Metanephros (tissue), 1 donor: ENCODE data around the gene OBP2A. TPM values are rescaled to one million over a fixed set of nuclear protein-coding genes. Genes with fewer than 3 reads are reported as not detected.

ENCODE experiments used
- total RNA-seq: library from RNA; depleted of rRNA; stranded (reverse); fragments of >200 nt; gene quantifications from one replicate; pipeline ENCODE4 v1.2.3, GENCODE V29; 2014

Gene OBP2A
- 0.64 TPM for total RNA-seq

GRCh38 chr9:135545646-135546176 is at the start of gene OBP2A:
TSS of gene OBP2A (plus strand) at chr9:135546126. CDS start at chr9:135546181, 55 bp downstream.

GRCh38 chr9:135500525-135501260 is 45.2 kb upstream of the OBP2A start, which contains the start of gene MRPS2:
TSS of gene MRPS2 (plus strand) at chr9:135500682. CDS start at chr9:135500711, 29 bp downstream.

GRCh38 chr9:135520916-135521607 is 24.9 kb upstream of the OBP2A start, which contains the start of gene LCN1:
TSS of gene LCN1 (plus strand) at chr9:135521440. CDS start at chr9:135521498, 58 bp downstream.

GRCh38 chr9:135561391-135562234 is 15.7 kb downstream of the OBP2A start, which contains the start of gene PAEP:
TSS of gene PAEP (plus strand) at chr9:135561756.

Other genes with a start within 250 kb of the OBP2A start
- gene PPP1R26, start 66.3 kb upstream of the OBP2A start, total RNA-seq: 24.2 TPM
- gene MRPS2, start 45.4 kb upstream of the OBP2A start, total RNA-seq: 28.3 TPM
- gene LCN1, start 24.7 kb upstream of the OBP2A start, total RNA-seq: not detected
- gene PAEP, start 15.6 kb downstream of the OBP2A start, total RNA-seq: not detected
- gene GLT6D1, start 93.4 kb downstream of the OBP2A start, total RNA-seq: not detected
- gene LCN9, start 117.2 kb downstream of the OBP2A start, total RNA-seq: not detected
- not detected for gene SOHLH1, start 153.4 kb downstream of the OBP2A start, total RNA-seq
- gene KCNT1, start 156.1 kb downstream of the OBP2A start, total RNA-seq: 1.8 TPM